OCI-LY3 (cell line): ENCODE results near the gene SEC24D.

Experiments used
- EZH2phosphoT487 ChIP-seq: fragments of 200-600 bp; shearing (Covaris generic); IDR thresholded peaks from 2 replicates; pipeline ENCODE4 v1.6.1; 2018; ENCODE audit warnings: antibody characterized with exemption, mixed run types, low read depth
- TF ChIP-seq, protein P1 (sequence below): fragments of 200-600, 300-600 bp; sonication (generic); IDR thresholded peaks from 2 replicates; pipeline ENCODE4 v1.5.1; 2014; ENCODE audit warnings: antibody characterized with exemption, low read length, low read depth

DNA sequence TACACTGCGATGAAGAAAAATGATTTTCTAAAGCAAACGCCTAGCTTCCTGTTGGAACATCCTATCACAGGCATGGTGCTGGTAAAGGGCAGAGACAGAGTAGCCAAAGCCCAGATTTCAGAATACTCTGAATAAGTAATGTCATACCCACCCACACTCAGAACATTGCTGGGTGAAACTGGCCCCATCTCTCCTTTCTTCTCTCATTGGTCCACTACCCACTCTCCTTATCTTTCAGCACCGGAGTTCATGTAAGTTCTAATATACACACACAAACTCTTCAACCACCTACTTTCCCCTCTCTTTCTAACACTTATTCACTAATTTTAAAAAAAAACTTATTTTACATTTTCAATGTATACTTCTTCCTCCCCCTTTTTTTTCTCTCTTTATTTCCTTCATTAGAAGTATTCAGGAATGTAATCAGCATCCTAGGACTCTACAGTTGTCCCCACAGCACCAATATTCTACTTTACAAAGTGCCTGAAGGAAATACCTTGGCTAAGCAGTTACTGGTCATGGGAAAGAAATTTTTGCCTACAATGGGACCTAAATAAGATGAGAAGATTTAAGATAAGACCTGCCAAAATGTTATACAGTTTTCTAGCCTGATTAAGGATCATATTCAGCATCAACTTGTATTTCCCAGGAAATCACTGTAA, 63.0 kb downstream of the SEC24D start:
- TF ChIP-seq, protein P1, sequence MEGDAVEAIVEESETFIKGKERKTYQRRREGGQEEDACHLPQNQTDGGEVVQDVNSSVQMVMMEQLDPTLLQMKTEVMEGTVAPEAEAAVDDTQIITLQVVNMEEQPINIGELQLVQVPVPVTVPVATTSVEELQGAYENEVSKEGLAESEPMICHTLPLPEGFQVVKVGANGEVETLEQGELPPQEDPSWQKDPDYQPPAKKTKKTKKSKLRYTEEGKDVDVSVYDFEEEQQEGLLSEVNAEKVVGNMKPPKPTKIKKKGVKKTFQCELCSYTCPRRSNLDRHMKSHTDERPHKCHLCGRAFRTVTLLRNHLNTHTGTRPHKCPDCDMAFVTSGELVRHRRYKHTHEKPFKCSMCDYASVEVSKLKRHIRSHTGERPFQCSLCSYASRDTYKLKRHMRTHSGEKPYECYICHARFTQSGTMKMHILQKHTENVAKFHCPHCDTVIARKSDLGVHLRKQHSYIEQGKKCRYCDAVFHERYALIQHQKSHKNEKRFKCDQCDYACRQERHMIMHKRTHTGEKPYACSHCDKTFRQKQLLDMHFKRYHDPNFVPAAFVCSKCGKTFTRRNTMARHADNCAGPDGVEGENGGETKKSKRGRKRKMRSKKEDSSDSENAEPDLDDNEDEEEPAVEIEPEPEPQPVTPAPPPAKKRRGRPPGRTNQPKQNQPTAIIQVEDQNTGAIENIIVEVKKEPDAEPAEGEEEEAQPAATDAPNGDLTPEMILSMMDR, result no peak
- no peak for TF ChIP-seq EZH2phosphoT487
